Measurements from ENCODE around the gene ACTN4.
A peak's percentile ranks its signal among the peaks of the same experiment; 100 is the strongest.

Gene ACTN4

GRCh38 chr19:38616265-38616664, 31.2 kb upstream of the ACTN4 start:
- in situ Hi-C loops (cut with HindIII; ENCODE audit: low pct_ligation_motif_present, low sequenced_read_pairs) = no loop called here

GRCh38 chr19:38617283-38617763, 30.1 kb upstream of the ACTN4 start:
- DNase-seq = no peak
- peaks cover 10% of the 10 kb centered on the region for H3K36me3 ChIP-seq (replicated peaks)
- no peak overlapping the region for H3K27ac ChIP-seq
- H3K27me3 ChIP-seq (replicated peaks) = no peaks in the 10 kb centered on the region
- TF ChIP-seq CTCF (IDR thresholded peaks at IDR 0.05; ENCODE audit: low read depth, low read length, missing control alignments) = no peak
- H3K4me3 ChIP-seq (ENCODE audit: low read depth, low read length) = no peak overlapping the region
- in situ Hi-C loops (cut with HindIII; ENCODE audit: low pct_ligation_motif_present, low sequenced_read_pairs) = no loop called here

More at GRCh38 chr19:38616265-38616664, 31.2 kb upstream of the ACTN4 start:
- no peak for DNase-seq
- Histone ChIP-seq H3K36me3 (replicated peaks) (peaks cover 4% of the 10 kb centered on the region), H3K4me3 (ENCODE audit: low read depth, low read length) (no peak overlapping the region), H3K27ac (no peak overlapping the region), H3K27me3 (replicated peaks) (no peaks in the 10 kb centered on the region)
- TF ChIP-seq CTCF (IDR thresholded peaks at IDR 0.05; ENCODE audit: low read depth, low read length, missing control alignments) = no peak

GRCh38 chr19:38617764-38618589, 29.5 kb upstream of the ACTN4 start, which contains the start of gene MAP4K1:
MAP4K1 (minus strand) TSS chr19:38617953; CDS start chr19:38617895, 58 bp downstream.
- TF ChIP-seq CTCF (IDR thresholded peaks at IDR 0.05; ENCODE audit: low read depth, low read length, missing control alignments) = no peak
- H3K27me3 ChIP-seq (replicated peaks) = no peaks in the 10 kb centered on the region
- peak within 1 kb of the TSS; percentile 99 for H3K4me3 ChIP-seq (ENCODE audit: low read depth, low read length)
- in situ Hi-C loops (cut with HindIII; ENCODE audit: low pct_ligation_motif_present, low sequenced_read_pairs) = no loop called here
- peaks cover 16% of the 10 kb centered on the region for H3K36me3 ChIP-seq (replicated peaks)
- H3K27ac ChIP-seq = peak within 1 kb of the TSS; percentile 38
- no peak for DNase-seq

GRCh38 chr19:38618590-38619360, 28.7 kb upstream of the ACTN4 start, which contains the start of gene EIF3K:
EIF3K (plus strand) TSS chr19:38619188; CDS start chr19:38619269, 81 bp downstream.
- peak within 1 kb of the TSS; percentile 99 for H3K4me3 ChIP-seq (ENCODE audit: low read depth, low read length)
- DNase-seq = peak; percentile 98
- no peak for TF ChIP-seq CTCF (IDR thresholded peaks at IDR 0.05; ENCODE audit: low read depth, low read length, missing control alignments)

GRCh38 chr19:38619361-38620174, 27.9 kb upstream of the ACTN4 start:
- no peak for DNase-seq
- no peaks in the 10 kb centered on the region for H3K27me3 ChIP-seq (replicated peaks)
- peaks cover 29% of the 10 kb centered on the region for H3K36me3 ChIP-seq (replicated peaks)
- no peak for TF ChIP-seq CTCF (IDR thresholded peaks at IDR 0.05; ENCODE audit: low read depth, low read length, missing control alignments)
- peak overlapping the region; percentile 64 for H3K27ac ChIP-seq
- in situ Hi-C loops (cut with HindIII; ENCODE audit: low pct_ligation_motif_present, low sequenced_read_pairs) = no loop called here
- peak overlapping the region; percentile 99 for H3K4me3 ChIP-seq (ENCODE audit: low read depth, low read length)

More at GRCh38 chr19:38618590-38619360, 28.7 kb upstream of the ACTN4 start, which contains the start of gene EIF3K:
- Histone ChIP-seq H3K36me3 (replicated peaks) (peaks cover 21% of the 10 kb centered on the region), H3K27me3 (replicated peaks) (no peaks in the 10 kb centered on the region), H3K27ac (peak within 1 kb of the TSS; percentile 64)
- in situ Hi-C loops (cut with HindIII; ENCODE audit: low pct_ligation_motif_present, low sequenced_read_pairs) = no loop called here

All from brain microvascular endothelial cell (primary cell).